Fibroblast of mammary gland (primary cell): ENCODE measurements around the gene LDLRAD3.

ENCODE experiments used
- DNase-seq: peaks from one replicate; pipeline ENCODE4 v3.0.0-alpha.2; 2010; ENCODE audit warnings: low read depth
- H3K4me3 ChIP-seq: 2 replicates; pipeline ENCODE4 v1.5.1; 2011; ENCODE audit warnings: low read depth, mild to moderate bottlenecking, low read length, moderate library complexity; ENCODE audit not compliant: control insufficient read depth
- CTCF ChIP-seq: conservative IDR thresholded peaks from 2 replicates; pipeline ENCODE4 v1.5.1; 2011; ENCODE audit warnings: low read depth, low read length, inconsistent platforms; ENCODE audit not compliant: control insufficient read depth, insufficient read depth

LDLRAD3 gene

GRCh38 chr11:36135076-36135475, 191.2 kb downstream of the LDLRAD3 start:
- no peak for DNase-seq
- no peak for TF ChIP-seq CTCF
- H3K4me3 ChIP-seq, result no peak overlapping the region

GRCh38 chr11:36139767-36140166, 195.9 kb downstream of the LDLRAD3 start:
- TF ChIP-seq CTCF, result no peak
- DNase-seq, result peak; percentile 46
- H3K4me3 ChIP-seq, result no peak overlapping the region

DNA sequence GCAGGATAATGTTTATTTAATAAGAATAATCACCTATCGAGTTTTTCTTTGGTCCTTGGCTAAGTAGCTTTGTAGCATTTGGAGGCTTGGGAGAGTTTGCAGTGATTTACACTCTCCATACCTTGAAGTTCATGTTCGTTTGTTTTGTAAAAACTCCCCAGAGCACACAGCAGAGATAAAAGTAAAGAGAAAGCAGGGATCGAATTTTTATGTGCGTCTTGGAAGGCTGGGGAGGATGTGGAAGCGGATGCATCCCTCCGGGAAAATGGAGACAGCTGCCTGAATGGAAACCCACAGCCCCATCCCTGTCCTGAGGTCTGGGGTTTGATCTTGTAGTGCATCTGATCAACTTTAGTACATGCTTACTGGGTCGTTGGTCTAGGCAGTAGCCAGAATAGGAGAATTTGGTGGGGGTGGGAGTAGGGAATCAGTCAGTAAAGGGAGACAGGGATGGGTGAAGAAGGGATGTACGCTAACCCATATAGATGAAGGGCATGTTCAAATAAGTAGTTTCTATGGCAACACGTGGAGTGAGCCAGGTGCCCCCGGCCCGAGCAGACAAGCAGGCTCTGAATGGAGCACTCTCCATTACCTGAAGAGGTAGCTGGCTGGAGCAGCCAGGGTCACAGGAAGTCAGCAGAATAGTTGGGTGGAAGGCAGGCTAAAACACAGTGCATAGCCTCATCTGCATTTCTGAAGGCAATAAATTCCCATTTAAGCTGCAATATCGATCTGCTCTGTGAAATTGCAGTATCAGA, 197.5 kb downstream of the LDLRAD3 start:
- no peak for DNase-seq
- TF ChIP-seq CTCF, result no peak
- no peak overlapping the region for H3K4me3 ChIP-seq

DNA sequence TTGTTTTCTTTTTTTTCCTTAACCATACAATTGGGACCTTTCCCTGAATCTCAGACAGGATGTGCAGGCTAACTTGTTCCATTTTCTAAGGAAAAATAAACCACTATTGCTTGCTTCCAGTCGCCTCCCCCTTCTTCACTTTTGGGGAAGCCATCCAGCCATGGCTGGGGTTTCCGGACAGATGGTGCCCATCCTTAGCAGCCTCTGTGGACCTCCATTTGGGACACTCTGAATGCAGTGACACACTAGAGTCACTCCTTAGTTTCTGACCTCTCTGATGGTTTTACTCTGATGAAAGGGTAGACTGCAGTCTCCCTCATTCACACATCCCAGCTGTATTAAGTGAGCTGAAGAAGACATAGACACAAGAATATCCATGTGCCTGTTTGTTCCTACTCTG, 198.1 kb downstream of the LDLRAD3 start:
- DNase-seq, result no peak
- TF ChIP-seq CTCF, result no peak
- H3K4me3 ChIP-seq, result no peak overlapping the region

DNA sequence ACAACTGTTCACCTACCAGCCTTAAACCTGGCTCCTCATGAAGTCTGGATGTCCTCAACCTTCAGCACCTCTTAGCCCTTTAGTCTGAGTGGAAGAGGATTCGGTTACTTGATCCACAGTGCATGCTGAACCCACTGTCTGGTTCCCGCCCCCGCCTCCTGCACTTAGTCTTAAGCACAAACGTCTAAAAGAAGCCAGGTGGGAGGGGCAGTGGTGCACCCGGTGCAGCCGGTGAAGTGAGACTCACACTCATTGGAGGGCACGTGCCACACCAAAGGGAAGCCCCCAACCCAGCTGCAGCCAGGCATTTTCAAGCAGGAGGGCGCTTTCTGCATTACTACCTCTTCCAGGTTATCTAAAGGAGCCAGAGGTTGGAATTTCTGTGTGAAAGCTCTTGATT, 198.6 kb downstream of the LDLRAD3 start:
- no peak for DNase-seq
- no peak overlapping the region for H3K4me3 ChIP-seq
- no peak for TF ChIP-seq CTCF

DNA sequence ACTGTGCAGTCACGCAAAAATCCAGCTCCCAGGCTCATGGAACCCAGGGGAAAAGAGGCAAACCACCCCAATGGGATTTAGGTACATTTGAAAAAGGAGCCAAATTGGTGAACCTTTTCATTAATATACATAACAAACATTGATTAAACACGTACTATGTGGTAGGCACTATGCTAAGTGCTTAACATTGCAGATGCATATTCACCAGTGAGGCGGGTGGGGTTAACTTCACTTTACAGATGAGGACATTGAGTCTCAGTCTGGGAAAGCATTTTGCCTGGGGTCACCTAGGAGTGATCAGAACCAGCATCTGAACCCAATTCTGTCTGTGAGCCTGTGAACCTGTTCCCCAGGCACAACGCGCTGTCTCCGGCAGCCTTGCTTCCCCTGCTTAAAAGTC, 199.0 kb downstream of the LDLRAD3 start:
- TF ChIP-seq CTCF, result no peak
- no peak overlapping the region for H3K4me3 ChIP-seq
- DNase-seq, result no peak
